DND-41 (cell line): ENCODE measurements around the gene FABP6.

ENCODE experiments used
- ATAC-seq: fragments of 200-7000 bp; cut with Tn5 transposase; 3 replicates; pipeline ENCODE4 v1.9.1; 2021; ENCODE audit warnings: low read depth; ENCODE audit not compliant: insufficient read depth
- DNase-seq: peaks from one replicate; pipeline ENCODE4 v3.0.0-alpha.2; 2020
- H2AFZ ChIP-seq: 2 replicates; pipeline ENCODE4 v1.6.0; 2012; ENCODE audit warnings: low read depth, low read length
- H3K27ac ChIP-seq: 2 replicates; pipeline ENCODE4 v1.5.1; 2012; ENCODE audit warnings: low read length, inconsistent platforms
- H3K27me3 ChIP-seq: fragments of 200-600 bp; sonication (generic); 2 replicates; pipeline ENCODE4 v1.6.0; 2012; ENCODE audit warnings: low read length, mild to moderate bottlenecking, inconsistent platforms; ENCODE audit not compliant: insufficient read depth, poor library complexity
- H3K36me3 ChIP-seq: 2 replicates; pipeline ENCODE4 v1.5.1; 2012; ENCODE audit warnings: low read length, inconsistent platforms; ENCODE audit not compliant: insufficient read depth
- H3K4me1 ChIP-seq: 2 replicates; pipeline ENCODE4 v1.5.1; 2012; ENCODE audit warnings: mild to moderate bottlenecking, low read length; ENCODE audit not compliant: insufficient read depth
- H3K4me2 ChIP-seq: 2 replicates; pipeline ENCODE4 v1.6.0; 2012; ENCODE audit warnings: mild to moderate bottlenecking, moderate library complexity, low read length, inconsistent platforms; ENCODE audit not compliant: insufficient read depth
- H3K4me3 ChIP-seq, 2 experiments: fragments of 200-600 bp in 1 of 2; shearing (Covaris generic) in 1 of 2; 2 replicates each; pipeline ENCODE4 v1.5.1; 2012 to 2016; ENCODE audit warnings: inconsistent platforms in 2 of 2, low read length in 2 of 2, mild to moderate bottlenecking in 2 of 2, low read depth in 1 of 2, moderate library complexity in 1 of 2
- H3K79me2 ChIP-seq: 2 replicates; pipeline ENCODE4 v1.6.0; 2012; ENCODE audit warnings: low read length, inconsistent platforms; ENCODE audit not compliant: insufficient read depth
- H3K9ac ChIP-seq: 2 replicates; pipeline ENCODE4 v1.6.0; 2012; ENCODE audit warnings: low read depth, mild to moderate bottlenecking, inconsistent platforms, low read length, moderate library complexity
- H3K9me3 ChIP-seq: 2 replicates; pipeline ENCODE4 v1.5.1; 2012; ENCODE audit warnings: low read length, moderate library complexity, mild to moderate bottlenecking, inconsistent platforms; ENCODE audit not compliant: insufficient read depth, severe bottlenecking
- H4K20me1 ChIP-seq: 2 replicates; pipeline ENCODE4 v1.6.0; 2012; ENCODE audit warnings: low read length; ENCODE audit not compliant: insufficient read depth
- CTCF ChIP-seq: IDR thresholded peaks from 2 replicates; pipeline ENCODE4 v1.5.1; 2012; ENCODE audit warnings: borderline replicate concordance, low read length, moderate library complexity, mild to moderate bottlenecking; ENCODE audit not compliant: poor library complexity, severe bottlenecking; ENCODE audit errors: extremely low read depth
- EZH2 ChIP-seq: IDR thresholded peaks from 3 replicates; pipeline ENCODE4 v1.6.1; 2012; ENCODE audit warnings: borderline replicate concordance, low read depth, mild to moderate bottlenecking, moderate library complexity, low read length, inconsistent platforms; ENCODE audit not compliant: severe bottlenecking

Gene FABP6

GRCh38 chr5:160250826-160251225 is 21.5 kb downstream of the FABP6 start:
- no peaks in the 10 kb centered on the region for H3K4me1 ChIP-seq
- no peak overlapping the region for H2AFZ ChIP-seq
- H3K4me2 ChIP-seq: no peak overlapping the region
- no peak overlapping the region for H3K4me3 ChIP-seq
- H3K9me3 ChIP-seq: no peaks in the 10 kb centered on the region
- H3K27me3 ChIP-seq: no peaks in the 10 kb centered on the region
- DNase-seq: no peak
- no peak for ATAC-seq
- no peaks in the 10 kb centered on the region for H3K79me2 ChIP-seq
- no peak overlapping the region for H3K27ac ChIP-seq
- H3K9ac ChIP-seq: no peak overlapping the region
- H4K20me1 ChIP-seq: no peaks in the 10 kb centered on the region
- TF ChIP-seq EZH2 (no peak), CTCF (no peak)
- peaks cover 4% of the 10 kb centered on the region; the same call in 1 of the 2 replicates for H3K36me3 ChIP-seq

GRCh38 chr5:160251406-160252155 is 22.3 kb downstream of the FABP6 start:
- Histone ChIP-seq H3K27ac (no peak overlapping the region), H3K4me1 (no peaks in the 10 kb centered on the region), H3K4me2 (no peak overlapping the region), H3K27me3 (no peaks in the 10 kb centered on the region), H3K9me3 (no peaks in the 10 kb centered on the region), H3K4me3 (no peak overlapping the region), H3K79me2 (no peaks in the 10 kb centered on the region), H2AFZ (no peak overlapping the region), H3K36me3 (peaks cover 4% of the 10 kb centered on the region; the same call in 1 of the 2 replicates), H3K9ac (no peak overlapping the region), H4K20me1 (no peaks in the 10 kb centered on the region)
- DNase-seq: no peak
- ATAC-seq: no peak
- TF ChIP-seq CTCF (no peak), EZH2 (no peak)

- ATAC-seq (no peak), DNase-seq (no peak)
- TF ChIP-seq CTCF (no peak), EZH2 (no peak)
- Histone ChIP-seq H3K79me2 (no peaks in the 10 kb centered on the region), H4K20me1 (no peaks in the 10 kb centered on the region), H3K4me3 (no peak overlapping the region), H3K9me3 (no peaks in the 10 kb centered on the region), H3K36me3 (peaks cover 4% of the 10 kb centered on the region; the same call in 1 of the 2 replicates), H3K4me2 (no peak overlapping the region), H3K27ac (no peak overlapping the region), H3K9ac (no peak overlapping the region), H3K4me1 (no peaks in the 10 kb centered on the region), H3K27me3 (no peaks in the 10 kb centered on the region), H2AFZ (no peak overlapping the region)
These were observed 23.6 kb downstream of the FABP6 start for GRCh38 chr5:160252916-160253315.
